IMR-90 (cell line): ENCODE measurements around the gene DPAGT1.

Source experiments
- CEBPB ChIP-seq: IDR thresholded peaks from 2 replicates; pipeline ENCODE4 v1.6.1; 2012; ENCODE audit warnings: low read depth, low read length, improper control_type of control experiment
- MAZ ChIP-seq: IDR thresholded peaks from 2 replicates; pipeline ENCODE4 v1.6.1; 2012; ENCODE audit warnings: low read depth, mild to moderate bottlenecking, low read length, improper control_type of control experiment, moderate library complexity, borderline replicate concordance
- POLR2A ChIP-seq: IDR thresholded peaks from 2 replicates; pipeline ENCODE4 v1.6.1; 2012; ENCODE audit warnings: mild to moderate bottlenecking, low read depth, low read length
- RCOR1 ChIP-seq: IDR thresholded peaks from 2 replicates; pipeline ENCODE4 v1.6.1; 2012; ENCODE audit warnings: mild to moderate bottlenecking, low read length, improper control_type of control experiment; ENCODE audit not compliant: insufficient replicate concordance
- RFX5 ChIP-seq: IDR thresholded peaks from 2 replicates; pipeline ENCODE4 v1.8.0; 2012; ENCODE audit warnings: low read depth, mild to moderate bottlenecking, low read length, moderate library complexity
- SMC3 ChIP-seq: fragments of 150-350 bp; IDR thresholded peaks from 2 replicates; pipeline ENCODE4 v1.6.1; 2016; ENCODE audit warnings: low read depth, mild to moderate bottlenecking, antibody characterized with exemption, low read length, moderate library complexity
- USF2 ChIP-seq: fragments of 150-350 bp; IDR thresholded peaks from 2 replicates; pipeline ENCODE4 v1.6.1; 2017; ENCODE audit warnings: mild to moderate bottlenecking, antibody characterized with exemption, low read length, low read depth
- TF ChIP-seq, protein P1 (sequence below): conservative IDR thresholded peaks from 2 replicates; pipeline ENCODE4 v1.5.1; 2012; ENCODE audit warnings: mild to moderate bottlenecking, low read depth, low read length, improper control_type of control experiment

GRCh38 chr11:119117004-119117706 lies 15.5 kb upstream of the DPAGT1 start:
- TF ChIP-seq, protein P1, sequence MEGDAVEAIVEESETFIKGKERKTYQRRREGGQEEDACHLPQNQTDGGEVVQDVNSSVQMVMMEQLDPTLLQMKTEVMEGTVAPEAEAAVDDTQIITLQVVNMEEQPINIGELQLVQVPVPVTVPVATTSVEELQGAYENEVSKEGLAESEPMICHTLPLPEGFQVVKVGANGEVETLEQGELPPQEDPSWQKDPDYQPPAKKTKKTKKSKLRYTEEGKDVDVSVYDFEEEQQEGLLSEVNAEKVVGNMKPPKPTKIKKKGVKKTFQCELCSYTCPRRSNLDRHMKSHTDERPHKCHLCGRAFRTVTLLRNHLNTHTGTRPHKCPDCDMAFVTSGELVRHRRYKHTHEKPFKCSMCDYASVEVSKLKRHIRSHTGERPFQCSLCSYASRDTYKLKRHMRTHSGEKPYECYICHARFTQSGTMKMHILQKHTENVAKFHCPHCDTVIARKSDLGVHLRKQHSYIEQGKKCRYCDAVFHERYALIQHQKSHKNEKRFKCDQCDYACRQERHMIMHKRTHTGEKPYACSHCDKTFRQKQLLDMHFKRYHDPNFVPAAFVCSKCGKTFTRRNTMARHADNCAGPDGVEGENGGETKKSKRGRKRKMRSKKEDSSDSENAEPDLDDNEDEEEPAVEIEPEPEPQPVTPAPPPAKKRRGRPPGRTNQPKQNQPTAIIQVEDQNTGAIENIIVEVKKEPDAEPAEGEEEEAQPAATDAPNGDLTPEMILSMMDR = no peak
- TF ChIP-seq USF2 (no peak), POLR2A (no peak), CEBPB (no peak), MAZ (no peak), SMC3 (no peak), RCOR1 (no peak), RFX5 (no peak)
